GM21515 (cell line): Measurements from ENCODE around the gene ZSWIM6.
"Not testable (repeated sequence)": the region's sequence is repeated elsewhere in the genome, so short reads cannot be mapped to it uniquely, and the experiment has no call there.

Experiments used
- ATAC-seq: cut with Tn5 transposase; IDR thresholded peaks from one replicate; pipeline ENCODE4 v1.9.1; 2021; ENCODE audit not compliant: unreplicated experiment

The ZSWIM6 gene

GRCh38 chr5:61405511-61406295 is 73.6 kb downstream of the ZSWIM6 start:
- ATAC-seq = no peak

- not testable (repeated sequence) for ATAC-seq
Observed at GRCh38 chr5:61406497-61406896, 74.4 kb downstream of the ZSWIM6 start.

- no peak for ATAC-seq
Observed at GRCh38 chr5:61407706-61408270, 75.7 kb downstream of the ZSWIM6 start.

- peak; percentile 100 for ATAC-seq
Observed at GRCh38 chr5:61408476-61409168, 76.6 kb downstream of the ZSWIM6 start.

- no peak for ATAC-seq
Observed at GRCh38 chr5:61409568-61409967, 77.5 kb downstream of the ZSWIM6 start.

GRCh38 chr5:61410811-61411210 is 78.8 kb downstream of the ZSWIM6 start:
- no peak for ATAC-seq

GRCh38 chr5:61412361-61412760 is 80.3 kb downstream of the ZSWIM6 start:
- ATAC-seq = no peak

- not testable (repeated sequence) for ATAC-seq
Observed at GRCh38 chr5:61413205-61413604, 81.1 kb downstream of the ZSWIM6 start.

GRCh38 chr5:61414806-61415205 is 82.7 kb downstream of the ZSWIM6 start:
- ATAC-seq = no peak

- no peak for ATAC-seq
Observed at GRCh38 chr5:61416010-61416409, 84.0 kb downstream of the ZSWIM6 start.

GRCh38 chr5:61416420-61416819 is 84.4 kb downstream of the ZSWIM6 start:
- ATAC-seq = no peak

GRCh38 chr5:61417340-61417739 is 85.3 kb downstream of the ZSWIM6 start:
- no peak for ATAC-seq

GRCh38 chr5:61417851-61418250 is 85.8 kb downstream of the ZSWIM6 start:
- ATAC-seq = no peak

- ATAC-seq = no peak
Observed at GRCh38 chr5:61419106-61419505, 87.0 kb downstream of the ZSWIM6 start.

GRCh38 chr5:61420016-61420415 is 88.0 kb downstream of the ZSWIM6 start:
- no peak for ATAC-seq

- not testable (repeated sequence) for ATAC-seq
Observed at GRCh38 chr5:61421262-61421661, 89.2 kb downstream of the ZSWIM6 start.

GRCh38 chr5:61423487-61424145 is 91.6 kb downstream of the ZSWIM6 start:
- no peak for ATAC-seq

GRCh38 chr5:61425918-61426317 is 93.9 kb downstream of the ZSWIM6 start:
- ATAC-seq = no peak

GRCh38 chr5:61429906-61430305 is 97.8 kb downstream of the ZSWIM6 start:
- ATAC-seq = no peak

- no peak for ATAC-seq
Observed at GRCh38 chr5:61431923-61432620, 100.0 kb downstream of the ZSWIM6 start.

GRCh38 chr5:61435368-61435767 is 103.3 kb downstream of the ZSWIM6 start:
- no peak for ATAC-seq
